GM23248 (cell line): ENCODE measurements around the gene ARL4C.

Experiments
- EZH2 ChIP-seq: fragments of 200-600 bp; sonication (generic); IDR thresholded peaks from 2 replicates; pipeline ENCODE4 v1.6.1; 2018; ENCODE audit warnings: antibody characterized with exemption, mild to moderate bottlenecking; ENCODE audit not compliant: insufficient read depth, poor library complexity, severe bottlenecking
- EZH2phosphoT487 ChIP-seq: fragments of 200-600 bp; sonication (generic); IDR thresholded peaks from 2 replicates; pipeline ENCODE4 v1.6.1; 2018; ENCODE audit warnings: antibody characterized with exemption, moderate library complexity, mild to moderate bottlenecking, low read depth; ENCODE audit not compliant: insufficient read depth

DNA sequence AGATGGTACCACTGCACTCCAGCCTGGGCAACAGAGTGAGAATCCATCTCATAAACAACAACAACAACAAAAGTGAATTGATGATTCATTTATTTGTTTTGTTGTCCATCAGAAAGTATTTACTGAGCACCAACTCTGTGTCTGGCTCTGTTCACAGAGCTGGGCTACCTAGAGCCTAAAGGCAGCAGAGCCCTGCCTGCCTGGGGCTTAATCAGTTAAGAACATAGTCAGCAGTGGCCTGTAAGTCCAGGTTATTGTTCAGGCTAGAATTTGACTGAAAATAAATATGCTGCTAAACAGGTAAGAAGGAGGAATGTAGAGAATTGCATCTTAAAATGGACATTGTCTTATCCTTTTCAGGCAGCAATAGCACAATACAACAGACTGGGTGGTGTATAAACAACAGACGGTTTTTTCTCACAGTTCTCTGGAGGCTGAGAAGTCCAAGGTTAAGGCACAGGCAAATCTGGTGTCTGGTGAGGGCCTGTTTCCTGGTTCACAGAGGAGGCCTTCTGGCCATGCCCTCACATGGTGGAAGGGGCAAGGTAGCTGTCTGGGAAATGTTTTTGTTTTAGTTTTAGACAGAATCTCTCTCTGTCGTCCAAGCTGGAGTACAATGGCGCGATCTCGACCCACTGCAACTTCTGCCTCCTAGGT lies 22.2 kb upstream of the ARL4C start:
- TF ChIP-seq EZH2phosphoT487 = no peak
- no peak for TF ChIP-seq EZH2
